HUES6 (cell line): ENCODE data around the gene POLN.
"Not testable (repeated sequence)": the region's sequence is repeated elsewhere in the genome, so short reads cannot be mapped to it uniquely, and the experiment has no call there.

Source experiments
- H3K27ac ChIP-seq: 2 replicates; pipeline ENCODE4 v1.7.0; 2013; ENCODE audit warnings: low read depth, mild to moderate bottlenecking, low read length, inconsistent platforms
- H3K27me3 ChIP-seq: 2 replicates; pipeline ENCODE4 v1.6.1; 2013; ENCODE audit warnings: low read length; ENCODE audit not compliant: control insufficient read depth, insufficient read depth
- H3K36me3 ChIP-seq: 2 replicates; pipeline ENCODE4 v1.6.1; 2013; ENCODE audit warnings: low read length; ENCODE audit not compliant: control insufficient read depth, insufficient read depth
- H3K4me1 ChIP-seq: 2 replicates; pipeline ENCODE4 v1.6.1; 2013; ENCODE audit warnings: low read length; ENCODE audit not compliant: control insufficient read depth, insufficient read depth
- H3K4me3 ChIP-seq: 2 replicates; pipeline ENCODE4 v1.5.1; 2013; ENCODE audit warnings: low read depth, low read length
- H3K9ac ChIP-seq: one replicate; pipeline ENCODE4 v1.6.1; 2013; ENCODE audit warnings: mild to moderate bottlenecking, low read length
- H3K9me3 ChIP-seq: 2 replicates; pipeline ENCODE4 v1.6.1; 2013; ENCODE audit warnings: low read depth, low read length; ENCODE audit not compliant: control insufficient read depth, insufficient read depth

Gene POLN

GRCh38 chr4:2036866-2037265, 205.1 kb downstream of the POLN start:
- H3K27ac ChIP-seq = no peak overlapping the region
- no peaks in the 10 kb centered on the region for H3K9me3 ChIP-seq
- no peaks in the 10 kb centered on the region for H3K36me3 ChIP-seq
- H3K27me3 ChIP-seq = peaks cover 71% of the 10 kb centered on the region
- H3K4me3 ChIP-seq = no peak overlapping the region
- no peaks in the 10 kb centered on the region for H3K4me1 ChIP-seq
- no peak overlapping the region for H3K9ac ChIP-seq

- Histone ChIP-seq H3K9ac (no peak overlapping the region), H3K27ac (no peak overlapping the region), H3K36me3 (no peaks in the 10 kb centered on the region), H3K9me3 (no peaks in the 10 kb centered on the region), H3K4me3 (no peak overlapping the region), H3K4me1 (no peaks in the 10 kb centered on the region), H3K27me3 (peaks cover 66% of the 10 kb centered on the region)
These were observed 205.6 kb downstream of the POLN start for GRCh38 chr4:2036327-2036726.

- not testable (repeated sequence) for H3K36me3 ChIP-seq, H3K4me1 ChIP-seq, H3K4me3 ChIP-seq, H3K9me3 ChIP-seq, H3K9ac ChIP-seq, H3K27ac ChIP-seq
- peaks cover 34% of the 10 kb centered on the region for H3K27me3 ChIP-seq
These were observed 210.8 kb downstream of the POLN start for GRCh38 chr4:2031161-2031560.

- H3K27ac ChIP-seq, H3K9ac ChIP-seq, H3K36me3 ChIP-seq, H3K4me3 ChIP-seq, H3K4me1 ChIP-seq: not testable (repeated sequence)
- peaks cover 10% of the 10 kb centered on the region for H3K9me3 ChIP-seq
- peaks cover 11% of the 10 kb centered on the region for H3K27me3 ChIP-seq
These were observed 214.8 kb downstream of the POLN start for GRCh38 chr4:2027120-2027519.

- H3K9ac ChIP-seq = no peak overlapping the region
- H3K9me3 ChIP-seq = peaks cover 10% of the 10 kb centered on the region
- H3K4me3 ChIP-seq = no peak overlapping the region
- H3K27me3 ChIP-seq = peaks cover 11% of the 10 kb centered on the region
- H3K4me1 ChIP-seq = peaks cover 3% of the 10 kb centered on the region; the same call in 1 of the 2 replicates
- no peak overlapping the region for H3K27ac ChIP-seq
- no peaks in the 10 kb centered on the region for H3K36me3 ChIP-seq
These were observed 216.1 kb downstream of the POLN start for GRCh38 chr4:2025817-2026216.

GRCh38 chr4:2024683-2025082, 217.2 kb downstream of the POLN start:
- peaks cover 10% of the 10 kb centered on the region for H3K9me3 ChIP-seq
- no peak overlapping the region for H3K9ac ChIP-seq
- H3K36me3 ChIP-seq = no peaks in the 10 kb centered on the region
- peaks cover 3% of the 10 kb centered on the region; the same call in 1 of the 2 replicates for H3K4me1 ChIP-seq
- H3K4me3 ChIP-seq = no peak overlapping the region
- H3K27me3 ChIP-seq = peaks cover 7% of the 10 kb centered on the region
- H3K27ac ChIP-seq = no peak overlapping the region
